ENCODE measurements around the gene BCLAF1. TPM values are rescaled to one million over a fixed set of nuclear protein-coding genes. Genes with fewer than 3 reads are reported as not detected.
"Not testable (repeated sequence)": the region's sequence is repeated elsewhere in the genome, so short reads cannot be mapped to it uniquely, and the experiment has no call there.

BCLAF1 gene
- polyA plus RNA-seq, 1 experiment: 39.1 TPM

- H3K4me3 ChIP-seq (ENCODE audit: low read depth, low read length): no peak overlapping the region
- no peaks in the 10 kb centered on the region for H3K36me3 ChIP-seq (ENCODE audit: control insufficient read depth, insufficient read depth, low read length)
- ChIA-PET CTCF (interaction anchor here (1.2 kb wide), 1 partner anchor 8 kb away, joined by 3 read pairs; no protein-coding TSS in a partner anchor), POLR2A (no interaction called here)
- DNase-seq (ENCODE audit: low read depth): no peak
- TF ChIP-seq CTCF (IDR thresholded peaks at IDR 0.05; ENCODE audit: insufficient read depth, low read depth, low read length): no peak
- H3K27me3 ChIP-seq (ENCODE audit: control insufficient read depth, insufficient read depth, low read length): no peaks in the 10 kb centered on the region; the same call in none of the 2 replicates
These were observed 19.5 kb upstream of the BCLAF1 start for GRCh38 chr6:136309171-136309570.

- H3K4me3 ChIP-seq (ENCODE audit: low read depth, low read length); POLR2A ChIA-PET; H3K36me3 ChIP-seq (ENCODE audit: control insufficient read depth, insufficient read depth, low read length); DNase-seq (ENCODE audit: low read depth); H3K27me3 ChIP-seq (ENCODE audit: control insufficient read depth, insufficient read depth, low read length): not testable (repeated sequence)
- CTCF ChIA-PET: interaction anchor here (1.2 kb wide), 1 partner anchor 9 kb away, joined by 3 read pairs; no protein-coding TSS in a partner anchor
These were observed 18.8 kb upstream of the BCLAF1 start for GRCh38 chr6:136308469-136308868.

- POLR2A ChIA-PET: no interaction called here
- DNase-seq (ENCODE audit: low read depth): no peak
- no peak for TF ChIP-seq CTCF (IDR thresholded peaks at IDR 0.05; ENCODE audit: insufficient read depth, low read depth, low read length)
- Histone ChIP-seq H3K27me3 (ENCODE audit: control insufficient read depth, insufficient read depth, low read length) (no peaks in the 10 kb centered on the region; the same call in none of the 2 replicates), H3K4me3 (ENCODE audit: low read depth, low read length) (no peak overlapping the region), H3K36me3 (ENCODE audit: control insufficient read depth, insufficient read depth, low read length) (no peaks in the 10 kb centered on the region)
- CTCF ChIA-PET: interaction anchor here (0.7 kb wide), 1 partner anchor 8 kb away, joined by 3 read pairs; no protein-coding TSS in a partner anchor
These were observed 17.7 kb upstream of the BCLAF1 start for GRCh38 chr6:136307351-136307750.

- POLR2A ChIA-PET: no interaction called here
- TF ChIP-seq CTCF (IDR thresholded peaks at IDR 0.05; ENCODE audit: insufficient read depth, low read depth, low read length): no peak
- Histone ChIP-seq H3K36me3 (ENCODE audit: control insufficient read depth, insufficient read depth, low read length) (no peaks in the 10 kb centered on the region), H3K27me3 (ENCODE audit: control insufficient read depth, insufficient read depth, low read length) (no peaks in the 10 kb centered on the region; the same call in 1 of the 2 replicates), H3K4me3 (ENCODE audit: low read depth, low read length) (no peak overlapping the region)
- DNase-seq (ENCODE audit: low read depth): no peak
- CTCF ChIA-PET: no interaction called here
These were observed 16.8 kb upstream of the BCLAF1 start for GRCh38 chr6:136306466-136306865.

- POLR2A ChIA-PET: no interaction called here
- CTCF ChIA-PET: interaction anchor here (0.6 to 1.8 kb wide), 2 partner anchors 13 to 51 kb away, joined by 3 to 5 read pairs; no protein-coding TSS in a partner anchor
These were observed 14.8 kb upstream of the BCLAF1 start for GRCh38 chr6:136304410-136304809.

More at GRCh38 chr6:136304410-136304809, 14.8 kb upstream of the BCLAF1 start:
- H3K4me3 ChIP-seq (ENCODE audit: low read depth, low read length): no peak overlapping the region
- TF ChIP-seq CTCF (IDR thresholded peaks at IDR 0.05; ENCODE audit: insufficient read depth, low read depth, low read length): no peak
- DNase-seq (ENCODE audit: low read depth): no peak
- H3K36me3 ChIP-seq (ENCODE audit: control insufficient read depth, insufficient read depth, low read length): no peaks in the 10 kb centered on the region
- H3K27me3 ChIP-seq (ENCODE audit: control insufficient read depth, insufficient read depth, low read length): no peaks in the 10 kb centered on the region; the same call in 1 of the 2 replicates
